HG03460 (cell line): Measurements from ENCODE around the gene DNAAF5.

ENCODE experiments used
- ATAC-seq: cut with Tn5 transposase; IDR thresholded peaks from one replicate; pipeline ENCODE4 v1.9.1; 2021; ENCODE audit not compliant: unreplicated experiment

Gene DNAAF5

DNA sequence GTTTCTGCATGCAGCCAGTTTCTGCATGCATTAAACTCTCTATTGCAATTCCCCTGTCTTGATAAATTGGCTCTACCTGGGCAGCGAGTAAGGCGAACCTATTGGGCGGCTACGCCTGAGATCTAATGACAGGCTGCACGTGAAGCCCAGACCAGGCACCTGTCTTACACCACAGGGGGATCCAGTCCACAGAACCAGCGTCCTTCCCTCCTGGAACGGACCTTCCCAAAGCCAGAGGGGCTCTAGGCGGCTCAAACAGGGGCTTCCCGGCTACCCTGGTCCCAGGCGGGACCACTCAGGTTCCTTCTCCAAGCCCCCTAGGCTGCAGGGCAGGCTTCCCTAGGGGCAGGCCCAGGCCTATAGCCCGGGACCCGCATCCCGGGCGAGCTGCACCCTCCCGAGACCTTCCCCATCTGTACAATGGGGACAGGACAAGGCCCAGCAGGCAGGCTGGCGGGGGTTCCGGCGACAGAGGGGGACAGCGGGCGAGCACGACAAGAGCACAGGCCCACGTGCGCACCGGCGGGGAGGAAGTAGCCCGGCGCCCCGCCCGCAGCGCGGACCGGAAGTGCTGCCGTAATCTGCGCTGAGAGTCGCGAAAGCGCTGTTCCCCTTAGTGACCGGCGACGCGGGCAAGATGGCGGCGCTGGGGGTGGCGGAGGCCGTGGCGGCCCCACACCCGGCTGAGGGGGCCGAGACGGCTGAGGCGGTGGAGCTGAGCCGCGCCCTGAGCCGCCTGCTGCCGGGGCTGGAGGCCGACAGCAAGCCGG is at the start of gene DNAAF5:
Gene DNAAF5 (plus strand): TSS at position 616 of the 770 bp plus-strand sequence. CDS start 22 bp downstream, at position 638.
- ATAC-seq, result peak; percentile 83

DNA sequence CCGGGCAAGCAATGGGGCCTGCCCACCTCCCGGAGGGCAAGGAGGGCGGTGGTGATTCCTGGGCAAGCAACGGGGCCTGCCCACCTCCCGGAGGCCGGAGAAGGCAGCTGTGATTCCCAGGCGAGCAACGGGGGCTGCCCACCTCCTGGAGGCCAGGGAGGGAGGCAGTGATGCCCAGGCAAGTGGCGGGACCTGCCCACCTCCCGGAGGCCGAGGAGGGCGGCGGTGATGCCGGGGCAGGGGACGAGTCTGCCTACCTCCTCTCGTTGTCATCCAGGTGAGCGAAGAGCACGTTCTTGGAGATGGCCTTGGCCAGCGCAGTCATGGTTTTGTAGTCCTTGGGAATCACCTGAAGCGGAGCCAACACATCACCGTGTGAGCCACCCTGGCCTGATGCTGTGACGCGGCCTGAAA is 49.5 kb upstream of the DNAAF5 start:
- ATAC-seq, result no peak

DNA sequence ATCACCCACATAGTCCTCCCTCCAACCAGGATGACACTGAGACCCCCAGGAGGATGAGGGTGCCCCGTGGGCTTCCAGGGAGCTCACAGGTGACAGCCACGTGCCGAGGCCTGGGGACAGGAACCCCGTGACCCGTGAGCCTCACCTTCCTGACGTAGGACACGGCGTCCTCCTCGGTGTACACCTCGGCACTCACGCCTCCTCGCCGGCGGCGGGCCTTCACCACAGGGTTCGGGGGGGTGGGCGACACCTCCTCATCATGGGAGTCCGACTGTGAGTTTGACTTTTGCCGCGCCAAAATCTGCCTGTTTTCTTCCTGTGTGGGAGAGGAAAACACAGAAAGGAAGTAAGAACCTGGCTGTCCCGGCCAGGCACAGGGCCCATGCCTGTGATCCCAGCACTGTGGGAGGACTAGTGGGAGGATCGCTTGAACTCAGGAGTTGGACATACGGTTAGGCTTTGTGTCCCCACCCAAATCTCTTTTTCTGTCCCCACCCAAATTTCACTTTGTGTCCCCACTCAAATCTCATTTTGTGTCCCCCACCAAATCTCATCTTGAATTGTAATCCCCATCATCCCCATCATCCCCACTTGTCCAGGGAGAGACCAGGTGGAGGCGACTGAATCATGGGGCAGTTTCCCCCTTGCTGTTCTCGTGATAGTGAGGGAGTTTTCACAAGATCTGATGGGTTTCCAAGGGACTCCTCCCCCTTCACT is 45.9 kb upstream of the DNAAF5 start:
- no peak for ATAC-seq

DNA sequence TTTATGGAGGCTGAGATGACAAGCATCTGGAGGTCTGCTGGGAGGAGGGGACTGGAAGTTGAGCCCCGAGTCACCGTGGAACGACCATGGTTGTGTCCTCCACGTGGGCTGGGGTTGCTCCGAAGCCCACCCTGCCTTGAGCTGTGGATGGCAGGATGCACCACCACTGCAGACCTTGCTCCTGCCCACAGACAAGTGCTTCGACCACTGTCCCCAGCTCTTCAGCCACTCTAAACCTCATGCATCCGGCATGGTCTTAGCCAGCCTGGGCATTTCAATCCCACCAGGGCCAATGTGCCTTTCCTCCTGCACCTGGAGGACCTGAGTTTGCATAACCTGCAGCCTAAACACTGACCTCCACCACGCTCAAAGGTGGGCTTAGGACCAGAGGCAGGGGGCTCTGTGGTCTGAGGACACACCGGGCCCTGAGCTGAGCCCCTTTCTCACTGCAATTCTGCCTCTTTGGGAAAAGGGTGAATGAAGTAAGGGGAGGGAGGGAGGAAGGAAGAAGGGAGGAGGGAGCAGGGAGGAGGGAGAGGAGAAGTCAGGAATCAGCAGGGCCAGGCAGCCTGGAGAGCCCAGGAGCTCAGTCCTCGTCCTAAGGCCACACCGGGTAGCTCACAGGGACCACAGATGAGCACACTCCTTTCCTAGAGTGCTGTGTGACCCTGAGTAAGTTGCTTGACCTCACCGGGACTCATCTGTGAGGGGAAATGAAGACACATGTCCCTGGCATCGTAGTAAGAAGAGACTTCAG is 44.8 kb upstream of the DNAAF5 start:
- ATAC-seq, result no peak

DNA sequence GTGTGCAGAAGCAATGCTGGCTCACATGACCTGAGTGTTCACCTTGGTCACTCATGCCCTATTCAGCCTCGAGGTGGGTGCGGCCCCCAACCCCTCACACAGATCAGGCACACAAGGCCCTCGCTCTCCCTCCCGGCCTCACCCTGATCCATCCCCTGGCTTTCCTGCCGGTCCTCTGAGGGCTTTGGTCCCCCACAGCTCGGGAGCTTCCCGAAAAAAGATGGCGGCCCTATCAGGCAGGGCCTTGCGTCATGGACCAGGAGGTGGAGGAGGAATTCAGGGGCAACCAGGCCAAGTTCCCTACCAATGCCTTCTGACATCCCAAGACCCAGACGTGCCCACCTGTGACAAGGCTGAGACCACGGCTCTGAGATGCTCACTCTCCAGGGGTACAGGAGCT is 43.7 kb upstream of the DNAAF5 start:
- no peak for ATAC-seq

DNA sequence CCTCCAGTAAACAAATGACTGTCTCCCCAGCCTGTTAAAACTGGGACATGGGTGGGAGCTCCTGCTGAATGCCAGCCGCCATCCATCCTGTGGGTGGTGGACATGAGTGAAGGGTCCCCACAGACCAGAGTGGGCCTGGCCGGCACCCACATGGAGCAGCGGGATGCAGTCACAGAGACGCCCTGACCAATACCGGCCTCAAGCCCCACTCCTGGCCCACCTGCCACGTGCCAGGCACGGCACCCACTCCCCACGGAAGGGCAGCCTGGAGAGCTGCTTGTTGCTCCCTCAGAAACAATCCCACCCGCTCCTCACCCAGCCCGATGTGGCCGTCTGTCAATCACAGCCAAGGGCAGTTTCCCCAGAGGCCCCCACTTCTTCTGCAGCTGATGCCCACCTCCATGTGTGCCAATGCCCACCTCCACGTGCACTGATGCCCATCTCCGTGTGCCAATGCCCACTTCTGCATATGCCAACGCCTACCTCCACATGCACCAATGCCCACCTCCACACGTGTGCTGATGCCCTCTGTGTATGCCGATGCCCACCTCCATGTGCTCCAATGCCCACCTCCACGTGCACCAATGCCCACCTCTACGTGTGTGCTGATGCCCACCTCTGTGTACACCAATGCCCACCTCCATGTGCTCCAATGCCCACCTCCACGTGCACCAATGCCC is 42.8 kb upstream of the DNAAF5 start:
- no peak for ATAC-seq

DNA sequence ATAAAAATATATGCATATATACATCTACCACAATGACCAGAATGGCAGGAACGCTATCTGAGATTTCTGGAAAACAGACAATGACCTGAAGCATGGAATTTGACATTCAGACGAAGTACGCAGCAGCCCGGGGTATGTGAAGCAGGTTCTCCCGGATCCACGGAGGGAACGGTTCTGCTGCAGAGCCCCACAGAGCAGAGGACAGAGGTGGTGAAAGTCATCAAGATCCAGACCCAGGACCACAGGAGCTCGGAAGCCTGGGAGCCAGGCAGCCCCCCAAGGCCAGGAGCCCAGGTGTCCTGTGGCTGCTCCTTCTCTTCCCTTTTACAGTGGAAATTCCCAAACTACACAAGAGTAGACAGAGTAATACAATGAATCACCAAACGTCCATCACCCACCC is 42.1 kb upstream of the DNAAF5 start:
- no peak for ATAC-seq

DNA sequence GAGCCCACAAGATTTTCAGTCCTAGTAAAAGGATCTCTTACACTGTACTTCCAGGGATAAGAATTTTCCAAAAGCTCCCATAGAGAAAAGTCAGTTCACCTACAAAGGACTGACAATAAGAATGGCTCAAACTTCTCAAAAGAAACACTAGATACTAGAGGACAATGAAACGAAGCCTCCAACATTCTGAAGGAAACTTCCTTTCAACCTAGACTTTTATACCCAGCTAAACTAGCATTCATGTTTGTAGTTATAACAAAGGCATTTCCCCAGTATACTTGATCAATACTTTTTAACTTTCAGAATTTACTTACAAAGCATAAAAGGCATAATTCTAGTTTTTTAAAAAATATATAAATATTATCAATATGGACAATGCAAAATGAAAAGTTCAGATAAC is 41.0 kb upstream of the DNAAF5 start:
- ATAC-seq, result no peak

DNA sequence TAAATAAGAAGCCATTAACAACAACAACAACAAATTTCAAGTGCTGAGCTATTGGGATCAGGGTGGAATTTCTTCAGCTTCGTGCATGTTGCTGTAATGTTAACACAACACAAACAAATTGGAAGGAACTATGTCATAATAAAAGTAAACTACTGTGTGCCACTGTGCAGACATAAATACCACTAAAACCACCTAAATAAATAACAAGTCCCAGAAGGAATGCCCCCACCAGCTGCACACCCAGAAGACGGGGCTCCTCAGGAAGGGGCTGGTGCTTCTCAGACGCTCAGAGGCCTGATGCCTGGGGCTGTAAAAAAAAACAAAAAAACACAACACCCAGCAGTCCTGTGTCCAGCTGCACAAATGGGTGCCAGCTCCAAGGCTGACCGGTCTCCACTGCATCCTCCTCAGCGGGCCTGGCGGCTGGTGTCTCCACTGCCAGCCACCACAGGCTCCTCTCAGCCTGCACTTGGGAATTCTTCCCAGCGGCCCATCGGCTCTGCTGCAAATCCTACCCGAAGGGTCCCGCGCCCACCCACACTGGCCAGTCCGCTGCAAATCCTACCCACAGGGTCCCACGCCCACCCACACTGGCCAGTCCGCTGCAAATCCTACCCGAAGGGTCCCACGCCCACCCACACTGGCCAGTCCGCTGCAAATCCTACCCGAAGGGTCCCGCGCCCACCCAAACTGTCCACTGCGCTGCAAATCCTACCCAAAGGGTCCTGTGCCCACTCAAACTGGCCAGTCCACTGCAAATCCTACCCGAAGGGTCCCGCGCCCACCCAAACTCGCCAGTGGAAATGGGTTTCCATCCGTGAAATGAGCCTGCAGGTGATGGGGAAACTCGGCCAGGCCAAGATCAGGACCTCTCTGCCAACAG is 35.8 kb upstream of the DNAAF5 start:
- no peak for ATAC-seq

DNA sequence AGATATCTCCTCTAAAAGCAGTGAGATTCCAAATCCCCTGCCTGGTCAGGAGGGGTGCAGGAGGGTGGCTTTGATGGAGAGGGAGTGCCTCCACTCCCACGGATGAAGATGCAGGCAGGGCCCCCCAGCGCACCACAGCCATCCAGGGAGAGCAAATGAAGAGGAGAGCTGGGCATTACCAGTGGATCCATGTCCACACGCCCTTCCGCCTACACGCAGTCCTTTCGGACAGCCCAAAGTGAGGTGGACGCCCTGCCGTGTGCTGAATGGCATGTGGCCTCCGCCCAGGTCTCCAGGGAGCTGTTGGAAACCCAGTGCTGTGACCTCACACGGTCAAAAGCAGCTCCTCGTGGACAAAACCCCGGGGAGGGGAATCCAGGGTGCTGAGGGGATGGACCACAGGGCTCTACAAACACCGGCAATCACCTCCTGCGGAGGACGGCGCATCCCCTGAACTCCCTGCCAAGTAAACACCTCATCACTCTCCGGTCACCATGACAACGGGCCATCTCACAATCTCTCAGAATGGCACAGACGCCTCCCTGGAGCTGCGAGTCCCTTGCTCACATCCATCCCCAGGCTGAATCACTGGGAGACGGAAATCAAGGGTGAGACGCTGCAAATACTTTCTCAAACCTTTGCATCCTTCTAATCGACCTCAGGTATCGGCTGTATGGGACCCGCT is 35.0 kb upstream of the DNAAF5 start:
- no peak for ATAC-seq

DNA sequence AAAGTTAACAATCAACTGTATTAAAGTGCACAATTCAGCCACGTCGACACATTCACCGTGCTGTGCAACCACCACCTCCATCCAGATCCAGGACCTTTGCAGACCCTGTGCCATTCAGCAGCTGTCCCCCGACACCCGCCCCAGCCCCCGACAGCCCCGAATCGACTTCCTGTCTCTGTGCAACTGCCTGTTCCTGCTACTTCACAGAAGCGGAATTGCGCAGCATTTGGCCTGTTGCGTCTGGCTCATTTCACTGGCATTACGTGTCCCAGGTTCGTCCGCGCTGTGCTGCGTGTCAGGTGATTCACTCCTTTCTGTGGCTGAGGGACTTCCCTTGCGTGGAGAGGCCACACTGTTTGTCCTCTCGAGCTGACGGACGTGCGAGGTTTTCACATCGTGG is 33.2 kb upstream of the DNAAF5 start:
- no peak for ATAC-seq

DNA sequence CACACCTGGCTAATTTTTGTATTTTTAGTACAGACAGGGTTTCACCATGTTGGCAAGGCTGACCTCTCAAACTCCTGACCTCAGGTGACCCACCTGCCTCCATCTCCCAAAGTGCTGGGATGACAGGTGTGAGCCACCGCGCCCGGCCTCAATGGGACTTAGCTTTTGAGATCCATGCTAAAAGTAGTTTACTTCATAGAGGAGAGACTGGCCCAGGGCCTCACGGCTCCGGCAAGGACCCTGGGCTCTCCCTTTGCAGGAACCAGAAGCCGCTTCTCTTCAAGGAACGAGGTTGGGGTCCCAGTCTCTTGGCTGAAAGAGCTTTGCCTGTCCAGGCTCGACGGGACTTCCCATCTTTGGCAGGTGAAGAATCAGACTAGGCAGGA is 30.1 kb upstream of the DNAAF5 start:
- no peak for ATAC-seq

DNA sequence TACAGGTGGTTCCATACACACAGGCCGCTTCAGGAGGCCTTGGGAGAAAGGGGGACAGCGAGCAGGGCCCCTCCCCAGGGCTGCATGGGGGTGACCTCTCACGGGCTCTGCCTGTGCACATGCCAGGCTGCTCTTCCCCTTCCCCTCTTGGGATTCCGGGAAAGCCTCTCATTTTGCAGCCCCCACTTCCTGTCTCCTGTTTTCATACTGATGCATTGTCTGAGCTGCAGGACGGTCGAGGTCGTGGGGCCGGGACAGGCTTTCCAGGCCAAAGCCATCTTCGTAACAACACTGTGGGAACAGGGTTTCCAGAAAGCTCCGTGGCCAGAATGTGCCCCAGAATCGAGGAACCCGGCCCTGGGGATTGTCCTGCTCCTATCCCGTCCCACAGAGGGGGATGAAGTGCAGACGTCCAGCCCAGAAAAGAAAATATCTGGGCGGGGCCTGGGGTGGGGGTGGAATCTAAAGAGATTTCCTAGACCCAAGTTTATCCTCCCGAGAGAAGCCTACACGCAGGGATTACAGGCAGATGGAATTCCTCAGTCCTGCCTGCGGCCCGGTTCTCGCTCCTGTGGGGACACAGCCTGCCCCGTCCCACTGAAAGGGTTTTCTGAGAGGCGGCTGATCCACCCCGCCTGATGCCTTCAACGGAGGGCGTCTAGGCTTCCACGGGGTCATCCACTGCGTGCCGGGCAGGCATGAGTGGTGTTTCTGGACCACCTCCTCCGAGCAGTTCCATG is 29.5 kb upstream of the DNAAF5 start:
- no peak for ATAC-seq

DNA sequence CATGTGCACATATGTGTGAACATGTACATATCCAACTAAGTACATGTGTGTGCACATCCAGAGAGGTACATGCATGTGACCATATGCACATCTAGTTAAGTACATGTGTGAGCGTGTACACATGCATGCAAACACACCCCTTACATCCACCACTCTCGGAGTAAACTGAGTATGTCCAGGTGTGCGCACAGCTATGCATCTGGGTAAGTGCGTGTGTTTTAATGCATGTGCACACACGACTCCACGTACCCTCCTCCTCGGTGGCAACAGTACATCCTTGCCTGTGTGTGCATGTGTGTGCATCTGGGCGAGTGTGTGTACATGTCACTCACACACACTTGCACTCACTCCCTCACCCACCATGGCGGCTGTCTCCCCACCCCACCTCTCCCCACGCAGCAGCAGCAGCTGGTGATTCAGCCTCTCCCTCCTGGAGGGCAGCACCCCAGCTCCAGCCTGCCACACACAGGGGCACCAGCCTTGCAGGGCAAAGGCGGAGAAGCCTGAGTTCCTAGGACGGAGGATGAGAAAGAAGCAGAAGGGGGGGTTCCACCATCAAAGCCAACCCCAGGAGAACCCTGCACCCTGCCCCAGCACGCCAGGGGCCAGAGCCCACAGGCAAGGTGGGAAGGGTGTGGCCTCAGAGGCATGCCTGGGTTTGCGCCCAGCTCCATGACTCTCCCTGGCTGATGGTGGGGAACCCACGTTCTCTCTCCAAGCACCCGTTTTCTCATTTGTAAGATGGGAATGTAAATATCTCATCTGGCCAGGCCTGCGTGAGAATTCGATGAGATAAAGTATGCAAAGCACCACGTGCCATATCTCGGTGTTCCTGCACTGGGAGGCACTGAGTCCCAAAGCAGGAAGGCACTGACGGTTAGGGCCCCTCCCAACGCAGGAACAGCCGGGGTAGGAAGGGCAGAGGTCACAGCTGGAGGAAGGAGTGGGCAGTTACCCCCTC is 27.7 kb upstream of the DNAAF5 start:
- ATAC-seq, result no peak

DNA sequence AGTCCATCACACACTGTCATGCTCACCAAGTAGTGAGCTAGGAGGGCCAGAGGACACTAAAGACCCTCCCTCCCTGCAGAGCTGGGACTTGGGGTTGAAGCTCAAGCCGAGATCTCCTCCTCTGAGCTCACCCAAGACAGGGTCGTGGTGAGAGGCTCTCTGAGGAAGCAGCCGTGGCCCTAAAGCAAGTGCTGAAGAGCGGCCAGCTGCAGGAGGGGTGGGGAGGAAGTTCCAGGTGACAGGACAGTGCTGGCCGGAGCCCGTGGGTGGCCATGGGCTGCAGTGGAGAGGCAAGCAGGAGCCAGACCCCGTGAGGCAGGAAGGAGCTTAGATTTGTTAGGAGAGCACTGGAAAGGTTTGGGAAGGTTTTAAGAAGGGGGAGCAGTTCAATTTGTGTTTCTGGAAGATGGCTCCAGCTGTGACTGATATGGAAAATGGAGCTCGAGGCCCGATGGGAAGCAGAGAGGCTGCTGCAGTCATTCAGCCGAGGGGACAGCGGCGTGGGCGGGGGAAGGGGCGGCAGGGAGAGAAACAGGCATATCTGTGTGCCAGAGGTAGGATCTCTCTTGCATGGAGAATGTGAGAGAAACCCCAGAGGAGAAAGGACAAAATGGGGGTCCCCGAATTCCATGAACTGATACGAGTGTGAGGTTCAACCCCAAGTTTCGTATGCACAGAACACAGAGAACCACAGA is 26.9 kb upstream of the DNAAF5 start:
- ATAC-seq, result no peak

DNA sequence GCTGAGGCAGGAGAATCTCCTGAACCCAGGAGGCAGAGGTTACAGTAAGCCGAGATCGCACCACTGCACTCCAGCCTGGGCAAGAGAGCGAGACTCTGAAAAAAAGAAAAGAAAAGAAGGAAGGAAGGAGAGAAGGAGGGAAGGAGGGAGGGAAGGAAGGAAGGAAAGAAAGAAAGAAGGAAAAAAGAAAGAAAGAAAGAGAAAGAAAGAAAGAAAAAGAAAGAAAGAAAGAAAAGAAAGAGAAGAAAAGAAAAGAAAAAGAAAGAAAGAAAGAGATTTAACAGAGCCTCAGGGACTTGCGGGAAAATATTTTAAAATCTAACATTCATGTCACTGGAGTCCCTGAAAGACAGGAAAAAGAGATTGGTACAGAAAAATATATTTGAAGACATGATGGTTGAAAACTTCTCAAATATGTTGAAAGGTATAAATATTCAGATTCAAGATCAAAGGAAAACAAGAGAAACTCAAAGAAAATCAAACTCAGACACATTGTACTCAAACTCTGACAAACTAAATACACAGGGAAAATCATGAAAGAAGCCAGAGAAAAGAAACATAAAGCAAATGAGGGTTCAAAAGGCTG is 25.3 kb upstream of the DNAAF5 start:
- no peak for ATAC-seq

DNA sequence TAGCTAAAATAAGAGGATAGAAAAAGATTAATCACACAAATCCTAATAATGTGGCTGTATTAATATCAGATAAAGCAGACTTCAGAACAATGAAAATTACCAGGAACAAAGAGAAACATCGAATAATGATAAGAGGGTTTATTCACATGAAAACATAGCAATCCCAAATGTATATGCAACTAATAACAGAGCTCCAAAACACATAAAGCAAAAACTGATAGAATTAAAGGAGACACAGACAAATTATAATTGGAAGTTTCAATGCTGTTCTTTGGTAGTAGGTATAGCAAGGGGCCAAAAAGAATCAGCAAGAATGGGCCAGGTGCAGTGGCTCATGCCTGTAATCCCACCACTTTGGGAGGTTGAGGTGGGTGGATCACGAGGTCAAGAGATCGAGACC is 23.4 kb upstream of the DNAAF5 start:
- ATAC-seq, result no peak
